Activated CD8-positive, alpha-beta memory T cell treated with anti-CD3 and anti-CD28 coated beads, Interleukin-2, amount 50 U/mL, for 24 hours (primary cell): Measurements from ENCODE around the gene BOC.
"Not testable (repeated sequence)": the region's sequence is repeated elsewhere in the genome, so short reads cannot be mapped to it uniquely, and the experiment has no call there.

Experiments
- DNase-seq: peaks from one replicate; pipeline ENCODE4 v3.0.0-alpha.2; 2020; ENCODE audit errors: extremely low read depth

BOC gene, protein sequence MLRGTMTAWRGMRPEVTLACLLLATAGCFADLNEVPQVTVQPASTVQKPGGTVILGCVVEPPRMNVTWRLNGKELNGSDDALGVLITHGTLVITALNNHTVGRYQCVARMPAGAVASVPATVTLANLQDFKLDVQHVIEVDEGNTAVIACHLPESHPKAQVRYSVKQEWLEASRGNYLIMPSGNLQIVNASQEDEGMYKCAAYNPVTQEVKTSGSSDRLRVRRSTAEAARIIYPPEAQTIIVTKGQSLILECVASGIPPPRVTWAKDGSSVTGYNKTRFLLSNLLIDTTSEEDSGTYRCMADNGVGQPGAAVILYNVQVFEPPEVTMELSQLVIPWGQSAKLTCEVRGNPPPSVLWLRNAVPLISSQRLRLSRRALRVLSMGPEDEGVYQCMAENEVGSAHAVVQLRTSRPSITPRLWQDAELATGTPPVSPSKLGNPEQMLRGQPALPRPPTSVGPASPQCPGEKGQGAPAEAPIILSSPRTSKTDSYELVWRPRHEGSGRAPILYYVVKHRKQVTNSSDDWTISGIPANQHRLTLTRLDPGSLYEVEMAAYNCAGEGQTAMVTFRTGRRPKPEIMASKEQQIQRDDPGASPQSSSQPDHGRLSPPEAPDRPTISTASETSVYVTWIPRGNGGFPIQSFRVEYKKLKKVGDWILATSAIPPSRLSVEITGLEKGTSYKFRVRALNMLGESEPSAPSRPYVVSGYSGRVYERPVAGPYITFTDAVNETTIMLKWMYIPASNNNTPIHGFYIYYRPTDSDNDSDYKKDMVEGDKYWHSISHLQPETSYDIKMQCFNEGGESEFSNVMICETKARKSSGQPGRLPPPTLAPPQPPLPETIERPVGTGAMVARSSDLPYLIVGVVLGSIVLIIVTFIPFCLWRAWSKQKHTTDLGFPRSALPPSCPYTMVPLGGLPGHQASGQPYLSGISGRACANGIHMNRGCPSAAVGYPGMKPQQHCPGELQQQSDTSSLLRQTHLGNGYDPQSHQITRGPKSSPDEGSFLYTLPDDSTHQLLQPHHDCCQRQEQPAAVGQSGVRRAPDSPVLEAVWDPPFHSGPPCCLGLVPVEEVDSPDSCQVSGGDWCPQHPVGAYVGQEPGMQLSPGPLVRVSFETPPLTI

DNA sequence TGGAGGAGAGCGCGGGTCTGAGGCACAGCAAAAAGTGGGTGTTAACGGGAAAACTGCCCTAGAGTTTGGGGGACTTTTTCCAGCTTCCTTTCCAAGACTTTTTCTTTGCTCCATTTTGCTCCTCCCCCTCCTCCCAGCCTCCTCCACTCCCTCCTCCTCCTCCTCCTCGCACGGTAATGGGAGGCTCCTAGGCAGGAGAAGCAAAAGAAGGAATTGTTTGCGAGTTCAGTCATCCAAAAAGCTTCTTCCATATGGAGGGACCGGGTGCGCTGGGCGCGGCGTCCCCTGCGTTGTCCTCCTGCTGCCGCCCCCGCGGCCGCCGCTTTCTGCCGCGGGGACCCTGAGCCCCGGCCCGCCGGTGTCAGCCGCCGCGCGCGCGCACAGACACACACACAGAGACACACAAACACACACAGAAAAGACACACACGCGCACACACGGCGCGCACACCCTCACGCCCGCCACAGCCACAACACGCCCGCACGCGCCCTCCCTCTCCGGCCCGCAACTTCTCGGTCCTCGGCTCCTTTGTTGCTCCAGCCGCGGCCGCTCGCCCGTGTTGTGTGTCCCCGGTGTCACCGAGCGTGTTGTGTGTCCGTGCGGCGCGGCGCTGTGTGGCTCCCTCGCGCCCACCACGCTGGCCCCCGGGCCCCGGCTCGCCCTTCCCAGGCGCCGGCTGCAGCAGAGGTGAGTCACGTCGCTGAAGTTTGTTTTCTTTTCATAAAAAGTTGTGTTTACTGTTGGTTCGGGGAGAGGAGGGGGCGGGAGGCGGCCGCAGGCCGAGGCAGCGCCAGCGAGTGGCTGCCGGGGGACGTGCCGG lies at the start of gene BOC:
TSS of gene BOC (plus strand) at position 228 of the 820 bp plus-strand sequence. CDS start 38,246 bp downstream, outside the sequence.
- no peak for DNase-seq

- no peak for DNase-seq
Measured at GRCh38 chr3:113161661-113162060, 49.7 kb upstream of the BOC start.

DNA sequence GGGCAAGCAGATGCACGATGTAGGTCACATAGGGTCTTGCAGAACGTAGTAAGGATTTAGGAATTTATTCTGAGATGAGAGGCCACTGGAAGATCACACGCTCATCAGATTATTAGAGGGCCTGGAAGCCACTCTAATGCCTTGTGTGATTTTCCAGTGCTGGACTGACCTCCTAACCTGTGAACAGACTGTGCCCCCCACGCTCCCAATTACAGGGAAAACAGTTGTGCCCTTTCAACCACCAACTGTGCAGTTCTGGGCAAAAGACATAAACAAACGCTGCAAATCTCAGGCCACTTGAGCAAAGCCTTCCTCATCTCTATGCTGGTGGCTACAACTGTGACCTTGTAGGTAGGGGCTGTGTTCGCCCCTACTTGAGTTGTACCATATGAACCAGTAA lies 48.2 kb upstream of the BOC start:
- no peak for DNase-seq

DNA sequence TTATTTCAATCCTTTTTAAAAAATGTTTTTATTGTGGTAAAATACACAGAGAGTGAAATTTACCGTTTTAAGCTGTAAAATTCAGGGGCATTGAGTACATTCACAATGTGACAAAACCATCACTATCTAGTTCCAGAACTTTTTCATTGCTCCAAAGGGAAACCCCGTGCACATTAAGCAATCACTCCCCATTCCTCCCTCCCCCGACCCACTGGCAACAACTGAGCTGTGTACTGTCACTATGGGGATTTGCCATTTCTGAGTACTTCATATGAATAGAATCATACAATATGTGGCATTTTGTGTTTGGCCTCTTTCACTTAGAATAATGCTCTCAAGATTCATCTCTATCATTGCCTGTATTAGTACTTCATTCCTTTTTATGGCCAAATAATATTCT lies 45.5 kb upstream of the BOC start:
- no peak for DNase-seq

DNA sequence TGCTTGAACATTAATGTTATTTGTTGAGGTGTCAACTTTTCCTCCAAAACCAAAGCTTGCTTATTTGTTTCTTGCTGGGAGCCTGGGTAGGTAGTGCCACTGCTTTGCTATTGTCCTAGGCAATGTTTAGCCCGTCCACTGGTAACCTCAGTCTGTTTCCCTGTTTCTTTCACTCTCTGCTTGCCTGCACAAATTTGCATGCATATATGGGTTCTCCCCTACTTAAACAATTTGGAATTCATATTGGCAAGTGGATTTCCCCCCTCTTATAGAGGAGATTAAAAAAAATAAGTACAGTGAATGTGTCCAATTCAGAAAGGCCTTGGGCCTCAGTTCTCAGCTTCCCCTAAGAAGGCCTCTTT lies 45.0 kb upstream of the BOC start:
- no peak for DNase-seq

DNA sequence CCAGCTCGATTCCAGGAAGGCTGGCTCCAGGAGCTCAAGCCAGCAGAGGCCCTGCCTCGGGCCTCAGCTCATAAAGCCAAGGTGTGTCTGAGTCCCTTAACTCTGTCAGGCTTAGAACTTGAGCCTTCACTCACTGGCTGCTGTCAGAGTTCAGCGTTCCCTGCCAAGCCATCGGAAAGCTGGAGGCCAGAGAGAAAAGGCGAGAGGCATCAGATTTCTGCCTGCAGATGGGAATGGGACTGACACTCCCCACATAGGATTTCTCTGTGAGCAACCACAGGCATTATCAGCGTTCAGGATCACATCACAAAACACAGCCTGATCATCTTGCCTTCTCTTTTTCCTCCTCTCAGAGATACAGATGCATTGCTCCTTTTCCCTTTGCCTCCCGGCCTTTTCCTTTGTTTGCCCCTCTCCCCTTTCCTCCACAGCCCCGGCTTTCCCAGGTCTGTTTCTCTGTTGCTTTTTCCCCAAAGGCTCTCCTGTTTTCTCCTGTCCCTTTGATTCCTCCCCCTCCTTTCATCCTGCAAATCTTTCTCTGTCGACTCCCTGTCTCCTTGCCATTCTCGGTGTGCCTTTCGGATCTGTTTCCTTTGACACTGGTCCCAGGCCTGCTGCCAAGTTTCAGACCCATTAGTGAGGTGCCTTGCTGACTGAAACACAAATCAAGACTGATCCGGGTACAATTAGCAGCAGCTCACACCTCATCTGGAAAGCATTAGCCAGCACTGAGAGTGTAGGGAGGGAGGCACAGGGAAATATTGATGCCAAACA lies 44.5 kb upstream of the BOC start:
- no peak for DNase-seq

- no peak for DNase-seq
Measured at GRCh38 chr3:113167825-113168801, 43.2 kb upstream of the BOC start.

DNA sequence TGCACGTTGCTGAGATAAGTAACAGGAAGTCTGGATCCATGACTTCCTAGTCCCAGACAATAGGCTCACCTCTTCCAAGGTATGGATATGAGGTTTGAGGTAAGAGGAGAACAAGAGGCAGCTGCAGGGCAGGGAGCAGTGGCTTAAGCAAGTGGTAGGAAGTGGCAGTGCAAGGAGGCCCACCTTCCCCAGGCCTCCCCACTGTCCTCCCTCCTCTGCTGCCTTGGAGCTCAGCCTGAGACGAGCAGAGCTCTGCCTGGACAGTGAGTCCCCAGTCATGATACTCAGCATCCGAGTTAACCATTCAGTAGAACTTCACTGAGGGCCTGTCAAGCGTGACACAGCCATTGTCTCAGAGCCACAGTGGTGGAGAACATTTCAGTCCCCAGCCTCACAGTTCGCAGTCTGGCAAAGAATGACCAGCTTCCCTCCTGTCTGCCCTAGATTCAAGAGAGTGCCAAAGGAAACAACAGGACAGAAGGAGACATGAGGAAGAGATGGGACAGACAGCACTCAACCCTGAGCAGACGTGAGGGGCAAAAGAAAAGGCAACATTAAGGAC lies 41.4 kb upstream of the BOC start:
- DNase-seq, result no peak

GRCh38 chr3:113170771-113171170 lies 40.6 kb upstream of the BOC start:
- DNase-seq, result no peak

- not testable (repeated sequence) for DNase-seq
Measured at GRCh38 chr3:113171675-113172300, 39.6 kb upstream of the BOC start.

GRCh38 chr3:113173102-113173501 lies 38.3 kb upstream of the BOC start:
- DNase-seq, result no peak

DNA sequence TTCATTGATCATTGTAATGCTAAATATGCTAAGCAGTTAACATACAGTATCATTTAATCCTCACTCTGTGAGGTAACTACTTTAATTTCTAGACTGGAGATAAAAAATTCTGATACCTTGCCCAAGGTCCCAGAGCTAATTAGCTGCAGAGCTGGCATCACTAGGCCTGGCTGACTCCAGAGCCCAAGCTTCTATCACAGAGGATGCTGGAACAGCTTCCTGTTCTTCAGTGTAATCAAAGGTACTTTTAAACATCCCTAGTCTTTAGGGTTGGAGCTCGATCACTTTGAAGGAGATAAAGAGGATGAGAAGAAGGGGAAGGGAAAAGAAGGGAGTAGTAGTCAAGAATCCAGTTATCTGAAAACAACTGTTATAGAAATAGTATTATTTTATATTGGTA lies 37.1 kb upstream of the BOC start:
- DNase-seq, result no peak

DNA sequence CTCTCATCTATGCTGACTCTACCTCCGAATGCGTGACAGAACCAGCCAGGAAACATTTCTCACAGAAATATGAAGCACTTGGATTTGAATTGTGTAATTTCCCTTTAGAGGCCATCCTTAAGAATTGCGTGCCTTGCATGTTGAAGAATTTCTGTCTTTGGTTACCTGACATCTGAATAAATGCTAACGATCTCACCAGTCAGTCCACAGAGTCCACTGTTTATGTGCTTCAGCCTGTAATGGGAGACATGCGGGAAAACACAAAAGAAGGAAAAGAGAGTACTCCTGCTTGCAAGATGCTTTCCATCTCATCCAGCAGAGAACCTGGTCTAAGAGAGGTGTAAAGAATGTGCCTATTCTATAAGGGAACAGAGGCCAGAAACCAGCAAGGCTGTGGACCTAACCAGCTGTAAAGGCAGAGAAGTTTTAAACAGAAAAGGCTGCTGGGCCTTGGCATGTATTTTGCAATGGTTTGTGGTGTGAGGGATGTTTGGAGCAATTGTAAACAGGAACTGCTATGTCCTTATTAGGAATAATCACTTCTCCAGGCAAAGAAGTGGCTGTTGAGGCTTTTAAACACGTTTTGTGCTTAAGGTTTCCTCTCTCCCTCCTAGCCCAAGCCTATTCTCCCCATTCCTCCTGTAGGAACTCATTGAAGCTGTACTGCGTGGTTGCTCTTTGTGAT lies 36.4 kb upstream of the BOC start:
- no peak for DNase-seq

- DNase-seq, result no peak
Measured at GRCh38 chr3:113177526-113177925, 33.8 kb upstream of the BOC start.

GRCh38 chr3:113179235-113179824 lies 32.0 kb upstream of the BOC start:
- no peak for DNase-seq

- DNase-seq, result no peak
Measured at GRCh38 chr3:113183748-113184661, 27.4 kb upstream of the BOC start.
